C4-2B (cell line): ENCODE results near the gene JMJD7.

Source experiments
- CTCF ChIP-seq: fragments of 450-650 bp; conservative IDR thresholded peaks from 2 replicates; pipeline ENCODE4 v1.5.1; 2017; ENCODE audit warnings: mild to moderate bottlenecking
- ZFX ChIP-seq: fragments of 450-650 bp; IDR thresholded peaks from 2 replicates; pipeline ENCODE4 v1.6.1; 2017

- TF ChIP-seq CTCF: no peak
- no peak for TF ChIP-seq ZFX
Measured at GRCh38 chr15:41798607-41799487, 29.0 kb upstream of the JMJD7 start.
